ENCODE data around the gene ZNF282.
A peak's percentile ranks its signal among the peaks of the same experiment; 100 is the strongest.
"Not testable (repeated sequence)": the region's sequence is repeated elsewhere in the genome, so short reads cannot be mapped to it uniquely, and the experiment has no call there.

The ZNF282 gene

GRCh38 chr7:149248777-149249176 lies 53.4 kb downstream of the ZNF282 start:
- peaks cover 65% of the 10 kb centered on the region for H3K4me1 Mint-ChIP-seq
- H3K27me3 Mint-ChIP-seq, result no peaks in the 10 kb centered on the region
- peak overlapping the region; percentile 99 for H3K27ac Mint-ChIP-seq
- DNase-seq (peak; percentile 55), ATAC-seq (peak; percentile 86)
- H3K4me3 Mint-ChIP-seq, result peak overlapping the region; percentile 73
- H3K36me3 Mint-ChIP-seq (ENCODE audit: low read depth), result peaks cover 41% of the 10 kb centered on the region
- H3K9me3 Mint-ChIP-seq, result no peaks in the 10 kb centered on the region

- H3K9me3 Mint-ChIP-seq, H3K27me3 Mint-ChIP-seq, DNase-seq, H3K4me3 Mint-ChIP-seq, ATAC-seq: not testable (repeated sequence)
- Mint-ChIP-seq H3K27ac (peak overlapping the region; percentile 99), H3K4me1 (peaks cover 54% of the 10 kb centered on the region), H3K36me3 (ENCODE audit: low read depth) (peaks cover 40% of the 10 kb centered on the region)
Measured at GRCh38 chr7:149250151-149250550, 54.8 kb downstream of the ZNF282 start.

- not testable (repeated sequence) for H3K27me3 Mint-ChIP-seq, ATAC-seq, DNase-seq, H3K9me3 Mint-ChIP-seq, H3K27ac Mint-ChIP-seq, H3K4me3 Mint-ChIP-seq
- peaks cover 35% of the 10 kb centered on the region for H3K36me3 Mint-ChIP-seq (ENCODE audit: low read depth)
- H3K4me1 Mint-ChIP-seq, result peaks cover 41% of the 10 kb centered on the region
Measured at GRCh38 chr7:149251518-149251917, 56.2 kb downstream of the ZNF282 start.

GRCh38 chr7:149252378-149252777 lies 57.0 kb downstream of the ZNF282 start:
- H3K4me3 Mint-ChIP-seq, result no peak overlapping the region

GRCh38 chr7:149253665-149254064 lies 58.3 kb downstream of the ZNF282 start:
- no peak overlapping the region for H3K4me3 Mint-ChIP-seq
- no peaks in the 10 kb centered on the region for H3K27me3 Mint-ChIP-seq
- DNase-seq (no peak), ATAC-seq (no peak)
- H3K36me3 Mint-ChIP-seq (ENCODE audit: low read depth), result peaks cover 29% of the 10 kb centered on the region
- no peaks in the 10 kb centered on the region for H3K9me3 Mint-ChIP-seq
- peaks cover 24% of the 10 kb centered on the region for H3K4me1 Mint-ChIP-seq
- no peak overlapping the region for H3K27ac Mint-ChIP-seq

More at GRCh38 chr7:149252378-149252777, 57.0 kb downstream of the ZNF282 start:
- Mint-ChIP-seq H3K36me3 (ENCODE audit: low read depth) (peaks cover 32% of the 10 kb centered on the region), H3K27ac (no peak overlapping the region), H3K4me1 (peaks cover 37% of the 10 kb centered on the region), H3K9me3 (no peaks in the 10 kb centered on the region), H3K27me3 (no peaks in the 10 kb centered on the region)
- DNase-seq (no peak), ATAC-seq (no peak)

GRCh38 chr7:149254181-149254858 lies 59.0 kb downstream of the ZNF282 start:
- H3K4me1 Mint-ChIP-seq, result peaks cover 18% of the 10 kb centered on the region
- H3K36me3 Mint-ChIP-seq (ENCODE audit: low read depth), result peaks cover 26% of the 10 kb centered on the region
- H3K9me3 Mint-ChIP-seq, result no peaks in the 10 kb centered on the region
- no peaks in the 10 kb centered on the region for H3K27me3 Mint-ChIP-seq
- no peak overlapping the region for H3K4me3 Mint-ChIP-seq
- no peak for ATAC-seq
- no peak for DNase-seq
- H3K27ac Mint-ChIP-seq, result no peak overlapping the region

GRCh38 chr7:149255174-149255573 lies 59.8 kb downstream of the ZNF282 start:
- Mint-ChIP-seq H3K27me3 (no peaks in the 10 kb centered on the region), H3K4me3 (no peak overlapping the region), H3K27ac (no peak overlapping the region), H3K9me3 (no peaks in the 10 kb centered on the region), H3K36me3 (ENCODE audit: low read depth) (peaks cover 24% of the 10 kb centered on the region), H3K4me1 (peaks cover 14% of the 10 kb centered on the region)
- ATAC-seq, result no peak
- no peak for DNase-seq

GRCh38 chr7:149256568-149256967 lies 61.2 kb downstream of the ZNF282 start:
- no peak overlapping the region for H3K4me3 Mint-ChIP-seq
- no peak for ATAC-seq
- no peaks in the 10 kb centered on the region for H3K27me3 Mint-ChIP-seq
- H3K27ac Mint-ChIP-seq, result peak overlapping the region; percentile 21
- H3K36me3 Mint-ChIP-seq (ENCODE audit: low read depth), result peaks cover 16% of the 10 kb centered on the region
- peaks cover 19% of the 10 kb centered on the region for H3K4me1 Mint-ChIP-seq
- no peak for DNase-seq
- H3K9me3 Mint-ChIP-seq, result no peaks in the 10 kb centered on the region

GRCh38 chr7:149257146-149257545 lies 61.8 kb downstream of the ZNF282 start:
- peaks cover 21% of the 10 kb centered on the region for H3K4me1 Mint-ChIP-seq
- H3K27me3 Mint-ChIP-seq, result no peaks in the 10 kb centered on the region
- no peak for ATAC-seq
- no peak for DNase-seq
- H3K4me3 Mint-ChIP-seq, result no peak overlapping the region
- no peaks in the 10 kb centered on the region for H3K9me3 Mint-ChIP-seq
- peaks cover 13% of the 10 kb centered on the region for H3K36me3 Mint-ChIP-seq (ENCODE audit: low read depth)
- no peak overlapping the region for H3K27ac Mint-ChIP-seq

GRCh38 chr7:149261316-149261828 lies 66.0 kb downstream of the ZNF282 start:
- peak; percentile 29 for DNase-seq
- Mint-ChIP-seq H3K27ac (peak overlapping the region; percentile 95), H3K36me3 (ENCODE audit: low read depth) (peaks cover 12% of the 10 kb centered on the region), H3K4me3 (peak overlapping the region; percentile 75), H3K4me1 (peaks cover 47% of the 10 kb centered on the region), H3K27me3 (no peaks in the 10 kb centered on the region), H3K9me3 (no peaks in the 10 kb centered on the region)
- peak; percentile 42 for ATAC-seq

- DNase-seq (peak; percentile 86), ATAC-seq (peak; percentile 93)
- H3K36me3 Mint-ChIP-seq (ENCODE audit: low read depth), result peaks cover 18% of the 10 kb centered on the region
- peak within 1 kb of the TSS; percentile 95 for H3K27ac Mint-ChIP-seq
- peaks cover 47% of the 10 kb centered on the region for H3K4me1 Mint-ChIP-seq
- H3K4me3 Mint-ChIP-seq, result peak within 1 kb of the TSS; percentile 82
- no peaks in the 10 kb centered on the region for H3K9me3 Mint-ChIP-seq
- H3K27me3 Mint-ChIP-seq, result no peaks in the 10 kb centered on the region
Measured at GRCh38 chr7:149261829-149262617, 66.7 kb downstream of the ZNF282 start, which contains the start of gene ZNF783. Gene ZNF783, plus strand, starts transcription at chr7:149262196. Its CDS starts 138 bp downstream, at chr7:149262334.

GRCh38 chr7:149266451-149266850 lies 71.1 kb downstream of the ZNF282 start:
- no peak overlapping the region for H3K4me3 Mint-ChIP-seq
- H3K27me3 Mint-ChIP-seq, result no peaks in the 10 kb centered on the region
- no peaks in the 10 kb centered on the region for H3K9me3 Mint-ChIP-seq
- DNase-seq (no peak), ATAC-seq (no peak)
- H3K36me3 Mint-ChIP-seq (ENCODE audit: low read depth), result peaks cover 48% of the 10 kb centered on the region
- no peak overlapping the region for H3K27ac Mint-ChIP-seq
- peaks cover 42% of the 10 kb centered on the region for H3K4me1 Mint-ChIP-seq

- H3K27ac Mint-ChIP-seq, result no peak overlapping the region
- H3K27me3 Mint-ChIP-seq, result no peaks in the 10 kb centered on the region
- peaks cover 37% of the 10 kb centered on the region for H3K4me1 Mint-ChIP-seq
- H3K4me3 Mint-ChIP-seq, result no peak overlapping the region
- DNase-seq, result no peak
- ATAC-seq, result no peak
- H3K9me3 Mint-ChIP-seq, result no peaks in the 10 kb centered on the region
- H3K36me3 Mint-ChIP-seq (ENCODE audit: low read depth), result peaks cover 51% of the 10 kb centered on the region
Measured at GRCh38 chr7:149267733-149268132, 72.4 kb downstream of the ZNF282 start.

- H3K36me3 Mint-ChIP-seq (ENCODE audit: low read depth), result peaks cover 55% of the 10 kb centered on the region
- not testable (repeated sequence) for H3K4me1 Mint-ChIP-seq, ATAC-seq, H3K4me3 Mint-ChIP-seq, H3K9me3 Mint-ChIP-seq, DNase-seq, H3K27me3 Mint-ChIP-seq
- peak overlapping the region; percentile 6 for H3K27ac Mint-ChIP-seq
Measured at GRCh38 chr7:149274424-149274823, 79.1 kb downstream of the ZNF282 start.
